ENCODE results near the gene PTPRD. TPM values are rescaled to one million over a fixed set of nuclear protein-coding genes. Genes with fewer than 3 reads are reported as not detected.

PTPRD gene
- total and polyA plus RNA-seq, 2 donors (not counting 1 experiment from before 2014, with no cell fraction given): 0.35 to 4.8 TPM

- Histone ChIP-seq H3K4me1 (ENCODE audit: control insufficient read depth, extremely low read depth, insufficient read depth, low read length) (no peaks in the 10 kb centered on the region), H3K4me2 (ENCODE audit: extremely low read depth, insufficient read depth, low read length) (no peak overlapping the region), H3K79me2 (ENCODE audit: control insufficient read depth, insufficient read depth, low read length) (no peaks in the 10 kb centered on the region), H3K36me3 (ENCODE audit: control insufficient read depth, insufficient read depth, low read length) (no peaks in the 10 kb centered on the region), H4K20me1 (ENCODE audit: control insufficient read depth, extremely low read depth, insufficient read depth, low read length) (no peaks in the 10 kb centered on the region), H3K4me3 (replicated peaks in 1 of 4; ENCODE audit: control extremely low read depth in 1 of 4, insufficient read depth in 1 of 4, low read depth in 3 of 4, low read length in 4 of 4) (no peak overlapping the region), H3K9ac (ENCODE audit: insufficient read depth, low read length) (no peak overlapping the region), H3K27me3 (ENCODE audit: control insufficient read depth, insufficient read depth, low read length) (no peaks in the 10 kb centered on the region), H3K9me3 (ENCODE audit: control insufficient read depth, insufficient read depth, low read depth, low read length) (no peaks in the 10 kb centered on the region), H3K27ac (ENCODE audit: insufficient read depth, low read length) (no peak overlapping the region), H2AFZ (ENCODE audit: low read length) (no peak overlapping the region)
- DNase-seq (ENCODE audit: low read depth in 2 of 2): no peak
- TF ChIP-seq CTCF (conservative IDR thresholded peaks at IDR 0.05 in 1 of 2, IDR thresholded peaks at IDR 0.05 in 1 of 2; ENCODE audit: low read depth in 1 of 2, low read length in 2 of 2) (no peak), EZH2 (IDR thresholded peaks at IDR 0.05; ENCODE audit: low read length, missing control alignments) (no peak)
These were observed 2308.1 kb downstream of the PTPRD start for GRCh38 chr9:8304720-8305119.

GRCh38 chr9:8301296-8301695 is 2311.5 kb downstream of the PTPRD start:
- TF ChIP-seq EZH2 (IDR thresholded peaks at IDR 0.05; ENCODE audit: low read length, missing control alignments) (no peak), CTCF (conservative IDR thresholded peaks at IDR 0.05 in 1 of 2, IDR thresholded peaks at IDR 0.05 in 1 of 2; ENCODE audit: low read depth in 1 of 2, low read length in 2 of 2) (no peak)
- H2AFZ ChIP-seq (ENCODE audit: low read length): no peak overlapping the region
- H4K20me1 ChIP-seq (ENCODE audit: control insufficient read depth, extremely low read depth, insufficient read depth, low read length): no peaks in the 10 kb centered on the region
- no peak overlapping the region for H3K9ac ChIP-seq (ENCODE audit: insufficient read depth, low read length)
- H3K36me3 ChIP-seq (ENCODE audit: control insufficient read depth, insufficient read depth, low read length): no peaks in the 10 kb centered on the region
- H3K4me3 ChIP-seq (replicated peaks in 1 of 4; ENCODE audit: control extremely low read depth in 1 of 4, insufficient read depth in 1 of 4, low read depth in 3 of 4, low read length in 4 of 4): no peak overlapping the region
- no peak for DNase-seq (ENCODE audit: low read depth in 2 of 2)
- no peaks in the 10 kb centered on the region for H3K79me2 ChIP-seq (ENCODE audit: control insufficient read depth, insufficient read depth, low read length)
- H3K4me1 ChIP-seq (ENCODE audit: control insufficient read depth, extremely low read depth, insufficient read depth, low read length): no peaks in the 10 kb centered on the region
- no peak overlapping the region for H3K27ac ChIP-seq (ENCODE audit: insufficient read depth, low read length)
- H3K4me2 ChIP-seq (ENCODE audit: extremely low read depth, insufficient read depth, low read length): no peak overlapping the region
- no peaks in the 10 kb centered on the region for H3K27me3 ChIP-seq (ENCODE audit: control insufficient read depth, insufficient read depth, low read length)
- H3K9me3 ChIP-seq (ENCODE audit: control insufficient read depth, insufficient read depth, low read depth, low read length): no peaks in the 10 kb centered on the region

GRCh38 chr9:8297047-8297446 is 2315.8 kb downstream of the PTPRD start:
- no peak for DNase-seq (ENCODE audit: low read depth in 2 of 2)
- no peaks in the 10 kb centered on the region for H3K9me3 ChIP-seq (ENCODE audit: control insufficient read depth, insufficient read depth, low read depth, low read length)
- TF ChIP-seq CTCF (conservative IDR thresholded peaks at IDR 0.05 in 1 of 2, IDR thresholded peaks at IDR 0.05 in 1 of 2; ENCODE audit: low read depth in 1 of 2, low read length in 2 of 2): no peak
- no peak for TF ChIP-seq EZH2 (IDR thresholded peaks at IDR 0.05; ENCODE audit: low read length, missing control alignments)
- H3K4me2 ChIP-seq (ENCODE audit: extremely low read depth, insufficient read depth, low read length): no peak overlapping the region
- H4K20me1 ChIP-seq (ENCODE audit: control insufficient read depth, extremely low read depth, insufficient read depth, low read length): no peaks in the 10 kb centered on the region
- H3K4me3 ChIP-seq (replicated peaks in 1 of 4; ENCODE audit: control extremely low read depth in 1 of 4, insufficient read depth in 1 of 4, low read depth in 3 of 4, low read length in 4 of 4): no peak overlapping the region
- no peak overlapping the region for H3K27ac ChIP-seq (ENCODE audit: insufficient read depth, low read length)
- no peaks in the 10 kb centered on the region for H3K4me1 ChIP-seq (ENCODE audit: control insufficient read depth, extremely low read depth, insufficient read depth, low read length)
- no peaks in the 10 kb centered on the region for H3K27me3 ChIP-seq (ENCODE audit: control insufficient read depth, insufficient read depth, low read length)
- no peaks in the 10 kb centered on the region for H3K36me3 ChIP-seq (ENCODE audit: control insufficient read depth, insufficient read depth, low read length)
- H3K9ac ChIP-seq (ENCODE audit: insufficient read depth, low read length): no peak overlapping the region
- no peak overlapping the region for H2AFZ ChIP-seq (ENCODE audit: low read length)
- no peaks in the 10 kb centered on the region for H3K79me2 ChIP-seq (ENCODE audit: control insufficient read depth, insufficient read depth, low read length)

All from fibroblast of lung (primary cell).